Measurements from ENCODE around the gene SEMA4D.

DNA sequence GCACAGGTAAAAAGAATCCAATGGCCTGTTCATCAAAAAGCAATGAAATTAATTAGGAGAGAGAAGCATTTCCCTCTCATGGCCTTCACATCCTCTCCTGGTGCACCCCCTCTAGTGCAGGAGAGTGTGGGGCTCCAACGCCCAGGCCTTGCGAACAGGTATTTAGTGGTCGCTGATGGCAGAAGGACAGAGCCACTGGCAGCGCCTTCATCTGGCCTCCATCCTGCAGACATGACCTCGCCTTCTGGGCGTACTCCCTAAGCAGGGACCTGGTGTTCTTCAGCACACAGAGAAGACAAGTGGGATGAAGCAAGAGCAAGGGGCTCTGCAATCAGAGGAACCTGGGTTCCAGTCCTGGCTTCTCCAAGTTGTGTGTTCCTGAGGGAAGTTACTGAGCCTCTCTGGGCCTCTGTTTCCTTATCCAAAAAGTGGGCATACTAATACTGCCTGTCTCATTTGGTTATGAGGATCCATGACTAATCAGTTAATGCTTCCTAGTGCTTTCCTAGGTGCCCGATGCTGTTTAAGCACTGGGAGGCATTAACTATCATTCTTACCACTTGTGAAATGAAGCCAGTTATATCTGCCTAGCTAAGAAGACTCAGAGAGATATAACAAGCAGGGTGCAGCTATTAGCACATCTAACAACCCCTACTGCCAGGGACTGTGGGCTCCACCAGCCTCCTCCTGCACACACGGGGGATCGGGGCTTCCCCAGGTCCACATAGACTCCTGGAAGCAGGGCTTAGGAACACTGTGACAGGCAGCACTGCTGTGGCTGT, 77.3 kb downstream of the SEMA4D start:
- TF ChIP-seq, protein P1, sequence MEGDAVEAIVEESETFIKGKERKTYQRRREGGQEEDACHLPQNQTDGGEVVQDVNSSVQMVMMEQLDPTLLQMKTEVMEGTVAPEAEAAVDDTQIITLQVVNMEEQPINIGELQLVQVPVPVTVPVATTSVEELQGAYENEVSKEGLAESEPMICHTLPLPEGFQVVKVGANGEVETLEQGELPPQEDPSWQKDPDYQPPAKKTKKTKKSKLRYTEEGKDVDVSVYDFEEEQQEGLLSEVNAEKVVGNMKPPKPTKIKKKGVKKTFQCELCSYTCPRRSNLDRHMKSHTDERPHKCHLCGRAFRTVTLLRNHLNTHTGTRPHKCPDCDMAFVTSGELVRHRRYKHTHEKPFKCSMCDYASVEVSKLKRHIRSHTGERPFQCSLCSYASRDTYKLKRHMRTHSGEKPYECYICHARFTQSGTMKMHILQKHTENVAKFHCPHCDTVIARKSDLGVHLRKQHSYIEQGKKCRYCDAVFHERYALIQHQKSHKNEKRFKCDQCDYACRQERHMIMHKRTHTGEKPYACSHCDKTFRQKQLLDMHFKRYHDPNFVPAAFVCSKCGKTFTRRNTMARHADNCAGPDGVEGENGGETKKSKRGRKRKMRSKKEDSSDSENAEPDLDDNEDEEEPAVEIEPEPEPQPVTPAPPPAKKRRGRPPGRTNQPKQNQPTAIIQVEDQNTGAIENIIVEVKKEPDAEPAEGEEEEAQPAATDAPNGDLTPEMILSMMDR (conservative IDR thresholded peaks at IDR 0.05; ENCODE audit: low read depth, low read length) = no peak
- no peak for TF ChIP-seq EZH2 (IDR thresholded peaks at IDR 0.05; ENCODE audit: low read length, unreplicated experiment)
